HL-60 (cell line): ENCODE measurements around the gene SNRNP40.
"Not testable (repeated sequence)": the region's sequence is repeated elsewhere in the genome, so short reads cannot be mapped to it uniquely, and the experiment has no call there.

Source experiments
- GABPA ChIP-seq: IDR thresholded peaks from 2 replicates; pipeline ENCODE4 v1.6.1; 2012; ENCODE audit warnings: low read depth
- POLR2AphosphoS5 ChIP-seq: IDR thresholded peaks from 2 replicates; pipeline ENCODE4 v1.6.1; 2012; ENCODE audit warnings: low read depth
- TF ChIP-seq, protein P1 (sequence below): IDR thresholded peaks from one replicate; pipeline ENCODE4 v1.5.1; 2011; ENCODE audit warnings: low read length, control low read depth, inconsistent platforms; ENCODE audit not compliant: insufficient read depth

DNA sequence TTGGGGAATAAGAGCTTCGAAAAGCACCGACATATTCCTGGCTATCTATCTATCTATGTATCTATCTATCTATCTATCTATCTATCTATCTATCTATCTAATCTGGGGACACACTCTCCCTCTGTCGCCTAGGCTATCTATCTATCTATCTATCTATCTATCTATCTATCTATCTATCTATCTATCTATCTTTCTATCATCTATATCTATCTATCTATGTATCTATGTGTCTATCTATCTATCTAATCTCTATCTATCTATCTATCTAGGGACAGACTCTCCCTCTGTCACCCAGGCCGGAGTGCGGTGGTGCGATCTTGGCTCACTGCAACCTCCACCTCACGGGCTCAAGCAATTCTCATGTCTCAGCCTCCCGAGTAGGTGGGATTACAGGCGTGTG is 14.2 kb downstream of the SNRNP40 start:
- TF ChIP-seq, protein P1, sequence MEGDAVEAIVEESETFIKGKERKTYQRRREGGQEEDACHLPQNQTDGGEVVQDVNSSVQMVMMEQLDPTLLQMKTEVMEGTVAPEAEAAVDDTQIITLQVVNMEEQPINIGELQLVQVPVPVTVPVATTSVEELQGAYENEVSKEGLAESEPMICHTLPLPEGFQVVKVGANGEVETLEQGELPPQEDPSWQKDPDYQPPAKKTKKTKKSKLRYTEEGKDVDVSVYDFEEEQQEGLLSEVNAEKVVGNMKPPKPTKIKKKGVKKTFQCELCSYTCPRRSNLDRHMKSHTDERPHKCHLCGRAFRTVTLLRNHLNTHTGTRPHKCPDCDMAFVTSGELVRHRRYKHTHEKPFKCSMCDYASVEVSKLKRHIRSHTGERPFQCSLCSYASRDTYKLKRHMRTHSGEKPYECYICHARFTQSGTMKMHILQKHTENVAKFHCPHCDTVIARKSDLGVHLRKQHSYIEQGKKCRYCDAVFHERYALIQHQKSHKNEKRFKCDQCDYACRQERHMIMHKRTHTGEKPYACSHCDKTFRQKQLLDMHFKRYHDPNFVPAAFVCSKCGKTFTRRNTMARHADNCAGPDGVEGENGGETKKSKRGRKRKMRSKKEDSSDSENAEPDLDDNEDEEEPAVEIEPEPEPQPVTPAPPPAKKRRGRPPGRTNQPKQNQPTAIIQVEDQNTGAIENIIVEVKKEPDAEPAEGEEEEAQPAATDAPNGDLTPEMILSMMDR, result not testable (repeated sequence)
- TF ChIP-seq POLR2AphosphoS5, GABPA: not testable (repeated sequence)
